KMS-11 (cell line): ENCODE data around the gene MBTD1.

Experiments used
- H2AFZ ChIP-seq: fragments of 200-600 bp; sonication (generic); 2 replicates; pipeline ENCODE4 v1.6.1; 2016; ENCODE audit warnings: antibody characterized with exemption, mixed run types, low read depth
- H3K27ac ChIP-seq: fragments of 200-600 bp; sonication (generic); 2 replicates; pipeline ENCODE4 v1.6.1; 2016; ENCODE audit warnings: mild to moderate bottlenecking, mixed run types
- H3K27me3 ChIP-seq: fragments of 200-600 bp; sonication (generic); 2 replicates; pipeline ENCODE4 v1.6.1; 2017; ENCODE audit warnings: mild to moderate bottlenecking, low read depth, mixed run types, moderate library complexity; ENCODE audit not compliant: insufficient read depth
- H3K36me3 ChIP-seq: fragments of 200-600 bp; sonication (generic); 2 replicates; pipeline ENCODE4 v1.6.1; 2017; ENCODE audit warnings: mild to moderate bottlenecking, mixed run types; ENCODE audit not compliant: insufficient read depth
- H3K4me1 ChIP-seq: fragments of 200-600 bp; sonication (generic); 2 replicates; pipeline ENCODE4 v1.6.1; 2016; ENCODE audit warnings: mild to moderate bottlenecking, low read depth, mixed run types; ENCODE audit not compliant: poor library complexity, severe bottlenecking
- H3K4me2 ChIP-seq: fragments of 200-600 bp; sonication (generic); 2 replicates; pipeline ENCODE4 v1.7.0; 2016; ENCODE audit warnings: mild to moderate bottlenecking, mixed run types
- H3K4me3 ChIP-seq: fragments of 200-600 bp; sonication (generic); IDR thresholded peaks from 2 replicates; pipeline ENCODE4 v1.6.1; 2017; ENCODE audit warnings: low read depth, low read length, mixed read lengths; ENCODE audit not compliant: insufficient read depth
- H3K79me2 ChIP-seq: fragments of 200-600 bp; sonication (generic); 2 replicates; pipeline ENCODE4 v1.6.1; 2016; ENCODE audit warnings: low read depth, mixed run types; ENCODE audit not compliant: insufficient read depth
- H3K9ac ChIP-seq: fragments of 200-600 bp; sonication (generic); 2 replicates; pipeline ENCODE4 v1.6.1; 2016; ENCODE audit warnings: mild to moderate bottlenecking, mixed run types
- H4K20me1 ChIP-seq: fragments of 200-600 bp; sonication (generic); 2 replicates; pipeline ENCODE4 v1.6.1; 2016; ENCODE audit warnings: mild to moderate bottlenecking, mixed run types; ENCODE audit not compliant: insufficient read depth
- CTCF ChIP-seq: fragments of 200-600 bp; sonication (generic); conservative IDR thresholded peaks from 2 replicates; pipeline ENCODE4 v1.6.1; 2017; ENCODE audit warnings: low read depth, mild to moderate bottlenecking, antibody characterized with exemption, low read length, moderate library complexity, mixed read lengths

MBTD1 gene

DNA sequence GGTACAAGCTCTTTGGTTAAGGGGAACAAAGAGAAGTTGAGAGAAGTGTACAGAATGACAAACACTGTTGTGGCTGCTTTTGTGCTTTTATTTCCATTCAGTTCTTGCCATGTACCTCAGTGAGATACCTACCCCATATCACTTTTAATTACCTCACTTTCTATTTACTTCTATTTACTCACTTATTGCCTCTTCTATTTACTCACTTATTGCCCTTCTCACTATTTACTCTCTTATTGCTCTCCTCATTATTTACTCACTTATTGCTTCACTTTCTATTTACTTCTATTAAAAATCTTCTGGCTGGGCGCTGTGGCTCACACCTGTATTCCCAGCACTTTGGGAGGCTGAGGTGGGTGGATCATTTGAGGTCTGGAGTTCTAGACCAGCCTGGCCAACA, 41.9 kb downstream of the MBTD1 start:
- no peak overlapping the region for H3K27ac ChIP-seq
- H3K4me2 ChIP-seq: no peak overlapping the region
- no peaks in the 10 kb centered on the region for H3K4me1 ChIP-seq
- no peak overlapping the region for H3K4me3 ChIP-seq
- TF ChIP-seq CTCF: no peak
- H3K36me3 ChIP-seq: peaks cover 13% of the 10 kb centered on the region; the same call in 1 of the 2 replicates
- H2AFZ ChIP-seq: no peak overlapping the region
- H3K9ac ChIP-seq: no peak overlapping the region
- H3K79me2 ChIP-seq: no peaks in the 10 kb centered on the region
- no peaks in the 10 kb centered on the region for H4K20me1 ChIP-seq
- no peaks in the 10 kb centered on the region for H3K27me3 ChIP-seq

DNA sequence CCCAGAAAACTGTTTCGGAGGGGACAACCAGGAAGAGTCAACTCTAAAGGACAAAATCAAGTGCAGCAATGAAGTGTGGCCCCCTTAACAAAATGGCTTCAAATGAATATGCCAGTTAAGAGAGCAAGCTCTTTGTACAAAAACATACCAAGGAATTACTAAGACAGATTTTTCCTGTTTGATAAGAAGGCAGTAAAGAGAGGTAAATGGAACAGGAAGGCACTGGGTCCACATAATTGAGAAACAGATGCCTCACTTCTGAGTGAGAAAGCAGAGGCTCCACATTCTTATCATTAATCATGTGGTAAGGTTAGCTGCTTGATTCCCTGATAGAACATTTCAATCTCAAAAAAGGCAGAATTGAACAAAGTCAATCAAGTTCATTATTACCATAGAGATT, 44.9 kb downstream of the MBTD1 start:
- no peaks in the 10 kb centered on the region for H3K4me1 ChIP-seq
- H4K20me1 ChIP-seq: no peaks in the 10 kb centered on the region
- H3K4me2 ChIP-seq: no peak overlapping the region
- no peak for TF ChIP-seq CTCF
- H3K79me2 ChIP-seq: no peaks in the 10 kb centered on the region
- no peak overlapping the region for H3K9ac ChIP-seq
- H3K27ac ChIP-seq: no peak overlapping the region
- H3K4me3 ChIP-seq: no peak overlapping the region
- no peak overlapping the region for H2AFZ ChIP-seq
- no peaks in the 10 kb centered on the region for H3K27me3 ChIP-seq
- peaks cover 12% of the 10 kb centered on the region; the same call in 1 of the 2 replicates for H3K36me3 ChIP-seq

GRCh38 chr17:51203838-51204237, 56.0 kb downstream of the MBTD1 start:
- no peak for TF ChIP-seq CTCF
- Histone ChIP-seq H3K4me3 (no peak overlapping the region), H3K27me3 (no peaks in the 10 kb centered on the region), H3K27ac (no peak overlapping the region), H2AFZ (no peak overlapping the region), H3K79me2 (no peaks in the 10 kb centered on the region), H3K4me1 (no peaks in the 10 kb centered on the region), H3K9ac (no peak overlapping the region), H3K4me2 (no peak overlapping the region), H4K20me1 (no peaks in the 10 kb centered on the region), H3K36me3 (no peaks in the 10 kb centered on the region; the same call in 1 of the 2 replicates)

DNA sequence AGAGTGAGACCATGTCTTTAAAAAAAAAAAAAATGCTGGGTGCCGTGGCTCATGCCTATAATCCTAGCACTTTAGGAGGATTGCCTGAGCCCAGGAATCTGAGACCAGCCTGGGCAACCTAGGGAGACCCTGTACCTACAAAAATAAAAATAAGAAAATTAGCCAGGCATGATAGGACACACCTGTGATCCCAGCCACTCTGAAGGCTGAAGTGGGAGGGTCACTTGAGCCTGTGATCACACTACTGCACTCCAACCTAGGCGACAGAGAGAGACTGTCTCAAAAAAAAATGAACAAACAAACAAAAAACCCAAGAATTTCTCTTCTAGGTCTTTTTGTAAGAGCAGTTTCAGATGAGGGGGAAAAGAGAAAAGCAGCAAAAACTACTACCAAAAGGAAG, 59.0 kb downstream of the MBTD1 start:
- TF ChIP-seq CTCF: no peak
- H4K20me1 ChIP-seq: no peaks in the 10 kb centered on the region
- H3K27me3 ChIP-seq: no peaks in the 10 kb centered on the region
- no peak overlapping the region for H3K4me3 ChIP-seq
- H3K9ac ChIP-seq: no peak overlapping the region
- H3K27ac ChIP-seq: no peak overlapping the region
- H3K4me1 ChIP-seq: no peaks in the 10 kb centered on the region
- no peak overlapping the region for H3K4me2 ChIP-seq
- no peak overlapping the region for H2AFZ ChIP-seq
- H3K79me2 ChIP-seq: no peaks in the 10 kb centered on the region
- no peaks in the 10 kb centered on the region; the same call in 1 of the 2 replicates for H3K36me3 ChIP-seq
